Measurements from ENCODE around the gene PLAGL2.
"Not testable (repeated sequence)": the region's sequence is repeated elsewhere in the genome, so short reads cannot be mapped to it uniquely, and the experiment has no call there.

Gene PLAGL2

DNA sequence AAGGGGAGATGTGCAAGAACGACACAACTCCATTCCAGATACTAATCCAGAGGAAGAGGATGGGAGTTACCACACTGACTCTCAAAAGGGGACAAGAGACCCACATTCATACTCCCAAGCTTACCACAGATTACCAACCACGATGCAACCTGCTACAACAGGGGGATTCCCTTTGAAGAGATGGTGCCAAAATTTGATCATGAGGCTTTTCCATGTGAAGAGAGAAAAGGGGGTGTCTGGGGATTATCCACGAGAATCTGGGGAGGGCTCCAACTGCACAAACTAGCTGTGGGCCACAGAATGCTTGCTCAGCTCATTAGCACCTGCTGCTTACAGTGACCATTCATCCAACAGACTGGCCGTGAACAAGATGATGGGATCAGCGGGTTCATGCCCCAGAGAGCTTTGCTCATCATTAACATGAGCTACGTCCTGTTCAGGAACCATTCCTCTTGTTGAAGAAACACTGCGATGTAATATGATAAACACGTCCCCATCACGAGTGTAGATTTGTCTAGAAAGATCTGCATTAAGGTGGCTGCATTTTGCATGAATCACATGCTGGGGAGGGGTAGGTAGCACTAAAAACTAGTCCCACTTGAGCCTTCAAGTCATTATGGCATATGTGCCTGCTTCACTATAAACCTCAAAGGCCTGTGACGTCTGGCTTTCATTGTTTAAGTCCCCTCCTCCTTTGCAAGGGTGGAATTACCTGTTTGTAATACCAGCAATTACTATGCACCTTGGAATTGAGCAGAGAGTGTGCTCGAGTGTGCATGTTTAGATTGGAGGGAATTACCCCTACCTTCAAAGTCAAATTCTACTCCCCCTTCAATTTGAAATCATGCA, 4.0 kb downstream of the PLAGL2 start:
- no peak for DNase-seq (ENCODE audit: low read depth)

DNA sequence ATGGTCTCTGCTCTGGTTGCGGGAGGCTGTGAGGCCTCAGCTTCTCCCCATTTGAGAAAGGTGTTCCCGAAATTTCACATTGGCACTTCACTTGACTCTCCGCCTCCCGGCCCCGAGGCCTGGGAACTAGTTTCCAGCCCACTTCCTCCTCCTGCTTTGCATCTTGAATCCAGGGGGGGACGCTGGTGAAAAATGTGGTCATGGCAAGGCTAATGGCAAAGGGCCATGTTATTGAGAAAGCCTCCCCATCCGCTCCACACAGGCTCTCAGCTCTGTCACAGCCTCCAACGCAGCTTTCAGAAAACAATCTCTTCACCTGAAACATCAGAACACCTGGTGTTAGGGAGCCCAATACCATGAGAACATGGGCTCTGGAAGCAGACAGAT, 5.6 kb downstream of the PLAGL2 start:
- DNase-seq (ENCODE audit: low read depth): no peak

DNA sequence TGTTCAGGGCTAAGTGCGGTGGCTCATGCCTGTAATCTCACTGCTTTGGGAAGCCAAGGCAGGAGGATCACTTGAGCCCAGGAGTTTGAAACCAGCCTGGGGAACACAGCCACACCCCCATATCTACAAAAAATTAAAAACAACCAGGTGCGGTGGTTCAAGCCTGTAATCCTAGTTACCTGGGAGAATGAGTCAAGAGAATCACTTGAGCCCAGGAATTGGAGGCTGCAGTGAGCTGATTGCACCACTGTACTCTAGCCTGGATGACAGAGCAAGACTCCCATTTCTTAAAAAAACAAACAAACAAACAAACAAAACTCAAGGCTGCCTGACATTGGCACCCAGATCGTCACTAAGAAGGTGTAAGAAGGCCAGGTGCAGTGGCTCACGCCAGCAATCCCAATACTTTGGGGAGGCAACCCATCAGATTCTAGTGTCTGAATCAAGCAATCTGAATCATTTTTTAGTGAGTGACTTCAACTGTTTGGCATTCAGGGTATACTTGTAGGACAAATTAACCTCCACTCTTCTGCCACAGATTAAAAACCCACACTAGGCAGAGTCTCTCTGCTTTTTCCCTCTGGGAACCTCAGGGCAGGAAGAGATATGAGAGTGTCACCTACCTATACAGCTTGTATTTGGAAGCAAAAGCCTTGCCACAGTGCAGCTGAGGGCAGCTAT, 6.1 kb downstream of the PLAGL2 start:
- no peak for DNase-seq (ENCODE audit: low read depth)

DNA sequence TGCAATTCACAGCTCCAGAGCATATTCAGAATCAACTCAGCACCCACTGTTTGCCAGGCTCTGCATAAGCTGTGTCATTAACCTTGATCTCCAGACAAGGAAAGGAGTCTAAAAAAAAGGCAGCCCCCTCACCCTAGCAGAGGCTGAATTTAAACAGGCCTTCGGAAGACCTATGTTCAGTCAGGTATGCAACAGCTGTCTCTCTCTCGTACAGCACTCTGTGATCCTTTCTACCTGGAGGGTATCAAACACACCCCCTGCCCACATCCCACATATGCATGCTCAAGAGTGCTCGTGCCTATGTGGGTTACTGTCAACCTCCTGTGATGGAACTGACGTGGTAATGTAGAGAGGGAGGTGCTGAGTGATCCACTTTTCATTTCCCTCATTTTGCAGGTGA, 8.5 kb downstream of the PLAGL2 start:
- no peak for DNase-seq (ENCODE audit: low read depth)

DNA sequence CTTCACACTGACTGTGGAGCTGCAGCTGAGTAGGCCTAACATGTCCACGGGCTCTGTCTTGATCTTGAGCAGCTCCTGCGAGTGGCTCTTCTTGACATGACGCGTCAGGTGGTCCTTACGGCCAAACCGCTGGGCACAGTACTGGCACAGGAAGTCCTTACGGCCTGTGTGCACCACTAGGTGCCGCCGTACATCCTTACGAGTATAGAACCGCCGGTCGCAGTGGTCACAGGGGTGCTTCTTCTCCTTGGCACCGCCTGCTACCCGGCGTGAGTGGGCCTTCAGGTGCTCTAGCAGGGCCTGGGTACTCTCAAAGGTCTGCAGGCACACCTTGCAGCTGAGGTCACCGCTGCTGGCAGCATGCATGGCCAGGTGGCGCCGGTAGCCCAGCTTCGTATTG, 10.4 kb downstream of the PLAGL2 start:
- not testable (repeated sequence) for DNase-seq (ENCODE audit: low read depth)

DNA sequence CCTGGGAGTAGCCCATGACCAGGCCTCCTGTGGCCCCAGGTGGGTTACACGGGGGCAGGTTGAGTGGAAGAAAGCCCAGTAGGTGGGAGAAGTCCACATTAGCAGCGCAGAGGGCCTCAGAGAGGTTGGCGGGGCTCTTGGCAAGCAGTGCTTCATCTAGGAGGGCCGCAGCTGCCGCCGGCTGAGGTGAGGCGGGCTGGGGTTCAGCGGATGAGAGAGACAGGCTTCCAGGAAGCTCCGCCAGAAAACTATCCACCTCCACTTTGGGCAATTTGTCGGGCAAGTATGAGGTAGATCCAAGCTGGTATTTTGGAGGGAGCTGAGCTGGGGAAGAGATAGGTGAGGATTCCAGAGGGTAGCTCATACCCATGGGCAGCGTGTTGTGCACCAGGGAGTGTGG, 10.9 kb downstream of the PLAGL2 start:
- not testable (repeated sequence) for DNase-seq (ENCODE audit: low read depth)

DNA sequence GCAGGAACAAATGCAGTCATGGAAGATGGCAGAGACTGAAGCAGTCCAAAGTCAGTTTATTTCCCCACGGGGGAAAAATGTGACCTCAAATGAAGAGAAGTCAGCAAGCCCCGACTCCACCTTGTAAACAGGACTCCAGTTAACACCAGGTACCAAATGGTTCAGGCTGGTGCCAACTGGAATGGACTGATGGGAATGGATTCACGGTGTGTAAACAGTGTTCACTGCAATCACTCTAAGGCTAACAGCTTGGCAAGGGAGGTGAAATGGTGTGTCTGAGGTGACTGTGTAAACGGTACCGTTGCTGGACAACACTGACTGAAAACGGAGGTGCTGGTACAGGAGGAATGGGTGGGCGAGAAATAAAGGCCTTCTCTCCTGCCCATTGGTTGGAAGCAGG, 12.0 kb downstream of the PLAGL2 start:
- DNase-seq (ENCODE audit: low read depth): no peak

DNA sequence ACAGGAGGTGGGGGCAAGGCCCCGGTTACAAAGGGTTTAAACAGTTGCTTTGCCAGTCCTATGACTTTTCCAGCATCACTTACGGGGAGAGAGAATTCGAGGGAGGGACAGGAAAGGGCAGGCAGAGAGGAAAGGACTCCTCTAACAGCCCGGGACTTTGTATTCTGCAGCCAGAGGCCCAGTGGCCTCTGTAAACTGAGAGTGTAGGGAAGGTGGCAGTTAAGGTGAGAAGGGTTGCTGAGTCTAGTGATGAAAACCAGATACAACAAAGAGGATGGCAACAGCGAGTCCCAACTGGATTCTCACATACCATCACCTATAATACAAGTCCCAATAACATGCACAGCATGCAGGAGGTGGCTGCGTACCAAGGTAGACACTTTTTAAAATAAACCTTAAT, 13.5 kb downstream of the PLAGL2 start:
- DNase-seq (ENCODE audit: low read depth): no peak

DNA sequence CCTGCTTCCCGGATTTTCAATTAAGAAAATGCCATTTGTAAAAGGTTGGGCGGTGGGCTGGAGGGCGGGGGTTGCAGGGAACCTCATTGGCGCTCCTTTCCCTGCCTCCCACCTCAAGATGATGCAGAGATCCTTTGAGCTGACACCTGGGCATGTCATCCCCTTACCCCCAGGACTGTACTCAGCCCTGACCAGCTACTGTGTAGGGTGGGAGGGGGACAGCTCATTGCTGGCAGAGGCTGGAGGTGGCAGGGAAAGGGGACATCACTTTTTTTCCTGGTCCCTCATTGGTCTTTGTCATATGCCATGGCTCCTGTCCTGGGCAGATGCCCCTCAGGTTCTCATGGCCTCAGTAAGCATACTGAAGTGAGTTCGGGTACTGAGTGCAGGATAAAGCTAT, 14.2 kb downstream of the PLAGL2 start:
- DNase-seq (ENCODE audit: low read depth): not testable (repeated sequence)

DNA sequence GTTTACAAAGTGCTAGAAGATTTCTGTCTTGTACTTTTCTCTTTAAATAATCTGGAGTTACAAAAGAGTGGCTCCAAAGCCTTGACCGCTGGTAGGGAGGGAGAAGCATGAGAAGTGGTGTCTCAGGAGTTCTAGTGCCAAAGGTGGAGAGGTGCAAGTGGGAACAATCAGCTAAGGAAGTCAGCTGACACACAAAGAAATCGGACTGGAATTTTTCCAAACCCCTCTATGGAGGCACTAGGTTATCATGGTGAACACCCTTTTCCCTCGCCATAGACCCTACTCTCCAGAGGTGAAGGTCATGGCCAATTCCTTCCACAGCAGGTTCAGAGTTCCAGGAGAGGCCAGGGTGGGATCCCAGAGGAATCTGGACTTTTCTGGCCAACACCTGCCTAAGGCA, 14.8 kb downstream of the PLAGL2 start:
- no peak for DNase-seq (ENCODE audit: low read depth)

DNA sequence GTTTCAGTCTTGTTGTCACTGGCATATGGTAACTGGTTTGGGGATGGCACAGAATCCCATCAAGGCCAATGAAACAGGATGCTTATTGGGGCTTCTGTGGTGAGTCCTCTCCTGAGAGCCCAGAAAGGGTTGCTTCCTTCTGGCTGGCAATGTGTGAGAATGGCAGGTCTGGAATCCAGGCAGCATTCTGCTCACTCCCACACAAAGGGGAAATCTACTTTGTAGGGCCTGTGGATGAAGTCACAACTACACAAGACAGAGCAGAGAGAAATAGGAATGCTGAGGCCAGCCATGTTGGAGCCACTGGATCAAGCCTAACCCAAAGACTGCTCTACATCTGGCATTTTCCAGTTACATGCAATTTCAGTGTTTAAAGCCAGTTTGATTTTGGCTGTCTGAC, 15.7 kb downstream of the PLAGL2 start:
- no peak for DNase-seq (ENCODE audit: low read depth)

DNA sequence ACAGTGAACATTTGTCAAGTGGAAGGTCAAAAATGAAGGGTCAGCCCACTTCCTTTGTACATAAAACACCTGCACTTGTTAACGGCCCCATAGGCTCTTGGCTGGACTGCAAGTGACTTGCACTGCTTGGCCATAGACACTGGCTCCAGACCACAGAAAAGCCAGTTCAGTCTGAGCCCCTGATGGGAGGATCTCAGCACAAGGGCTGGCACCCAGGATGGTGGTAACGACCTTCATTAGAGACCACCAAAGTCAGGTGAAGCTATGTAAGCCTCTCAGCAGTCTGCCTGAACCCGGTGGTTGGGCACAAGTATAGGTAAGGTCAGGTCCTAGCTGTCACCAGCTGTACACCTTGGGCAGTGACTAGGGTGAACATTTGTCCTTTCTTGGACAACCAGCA, 16.1 kb downstream of the PLAGL2 start:
- no peak for DNase-seq (ENCODE audit: low read depth)

DNA sequence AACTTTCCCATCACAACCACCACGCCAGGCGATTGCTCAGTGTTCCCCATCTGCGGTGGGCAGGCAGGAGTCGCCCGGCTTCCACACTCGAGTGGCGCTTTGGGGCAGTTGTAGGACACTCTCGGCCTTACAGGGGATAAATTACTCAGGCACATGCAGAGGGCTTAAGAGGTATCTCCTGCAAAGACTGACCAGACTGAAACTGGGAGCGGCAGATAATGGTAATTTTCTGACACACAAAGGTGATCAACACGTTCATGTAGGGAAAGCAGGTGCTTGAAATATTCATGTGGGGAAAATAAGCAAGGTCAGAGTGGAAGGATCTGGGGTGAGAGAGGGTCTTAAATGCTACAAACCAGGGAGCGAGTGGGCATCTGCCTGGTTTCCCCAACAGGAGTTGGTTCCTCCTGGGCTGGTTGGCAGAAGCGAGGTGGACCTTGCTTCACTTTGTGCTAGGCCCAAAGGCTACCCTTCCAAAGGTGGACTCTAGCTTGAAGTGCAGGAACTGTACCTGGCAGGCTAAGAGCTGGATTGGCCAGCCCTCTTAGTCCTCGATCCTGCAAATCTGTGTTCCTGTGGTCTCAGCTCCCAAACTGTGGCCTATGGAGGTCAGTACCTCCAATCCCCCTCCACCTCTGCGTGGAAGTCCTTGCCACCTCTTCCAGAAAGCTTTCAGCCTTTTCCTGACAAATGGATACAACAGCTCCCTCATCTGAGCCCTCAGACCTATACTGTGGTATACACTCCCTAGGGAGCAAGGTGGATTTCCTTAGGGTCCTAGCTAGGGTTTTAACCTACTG, 16.7 kb downstream of the PLAGL2 start:
- no peak for DNase-seq (ENCODE audit: low read depth)

DNA sequence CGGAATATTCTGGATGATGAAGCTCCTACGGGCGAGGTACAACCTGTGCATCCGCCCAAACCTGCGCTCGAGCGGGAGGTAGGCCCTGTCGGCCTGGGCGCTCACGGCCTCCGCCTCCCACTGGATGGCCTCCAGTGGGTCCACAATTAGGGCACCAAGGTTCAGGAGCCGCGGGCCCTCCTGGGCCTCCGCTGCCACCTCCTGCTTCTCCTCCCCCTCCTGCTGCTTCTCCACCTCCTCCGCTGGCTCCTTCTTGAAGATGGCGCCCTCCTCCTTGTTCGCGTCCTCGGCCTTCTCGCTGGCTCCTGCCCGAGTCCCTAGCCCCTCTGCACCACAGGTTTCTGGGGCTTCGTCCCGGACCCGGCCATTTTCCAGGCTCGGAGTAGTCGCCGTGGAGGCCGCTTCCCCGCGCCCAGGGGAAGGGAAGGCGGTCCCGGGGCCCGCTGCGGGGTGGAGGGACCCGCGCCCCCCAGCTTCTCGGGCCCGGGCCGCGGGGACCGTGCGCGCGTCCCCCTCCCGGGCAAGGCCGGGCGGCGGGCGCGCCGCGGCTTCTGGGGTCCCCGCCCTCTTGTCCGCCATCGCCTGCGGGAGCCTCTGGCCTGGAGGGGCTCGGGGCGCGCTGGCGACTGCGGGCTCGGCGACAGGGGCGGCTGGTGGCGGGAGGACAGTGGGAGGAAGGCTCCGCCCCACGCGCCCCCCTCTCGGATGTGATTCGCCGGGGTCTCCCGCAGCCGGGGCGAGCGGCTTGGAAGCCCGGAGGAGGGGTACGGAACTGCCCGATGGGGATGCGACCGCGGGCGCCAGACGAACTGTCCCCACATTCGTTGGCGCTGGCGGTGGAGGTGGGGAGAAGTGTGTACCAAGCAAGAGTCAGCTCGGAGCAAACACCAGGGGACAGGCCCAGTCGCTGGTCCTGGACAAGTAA, 17.6 kb downstream of the PLAGL2 start:
- DNase-seq (ENCODE audit: low read depth): no peak

DNA sequence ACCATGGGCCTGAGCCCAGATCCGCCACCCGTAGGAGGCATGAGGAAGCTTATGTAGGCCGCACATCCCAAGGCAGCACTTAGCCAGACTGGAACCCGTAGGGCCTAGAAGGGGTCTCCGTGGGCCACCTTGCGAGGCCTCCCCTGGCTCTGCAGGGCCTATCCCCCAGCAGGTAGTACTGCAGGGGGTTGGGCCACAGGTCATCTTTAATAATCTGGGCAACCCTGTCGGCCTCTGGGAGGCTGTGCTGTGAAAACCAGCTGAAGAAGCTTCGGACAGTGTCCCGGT, 18.5 kb downstream of the PLAGL2 start:
- no peak for DNase-seq (ENCODE audit: low read depth)

DNA sequence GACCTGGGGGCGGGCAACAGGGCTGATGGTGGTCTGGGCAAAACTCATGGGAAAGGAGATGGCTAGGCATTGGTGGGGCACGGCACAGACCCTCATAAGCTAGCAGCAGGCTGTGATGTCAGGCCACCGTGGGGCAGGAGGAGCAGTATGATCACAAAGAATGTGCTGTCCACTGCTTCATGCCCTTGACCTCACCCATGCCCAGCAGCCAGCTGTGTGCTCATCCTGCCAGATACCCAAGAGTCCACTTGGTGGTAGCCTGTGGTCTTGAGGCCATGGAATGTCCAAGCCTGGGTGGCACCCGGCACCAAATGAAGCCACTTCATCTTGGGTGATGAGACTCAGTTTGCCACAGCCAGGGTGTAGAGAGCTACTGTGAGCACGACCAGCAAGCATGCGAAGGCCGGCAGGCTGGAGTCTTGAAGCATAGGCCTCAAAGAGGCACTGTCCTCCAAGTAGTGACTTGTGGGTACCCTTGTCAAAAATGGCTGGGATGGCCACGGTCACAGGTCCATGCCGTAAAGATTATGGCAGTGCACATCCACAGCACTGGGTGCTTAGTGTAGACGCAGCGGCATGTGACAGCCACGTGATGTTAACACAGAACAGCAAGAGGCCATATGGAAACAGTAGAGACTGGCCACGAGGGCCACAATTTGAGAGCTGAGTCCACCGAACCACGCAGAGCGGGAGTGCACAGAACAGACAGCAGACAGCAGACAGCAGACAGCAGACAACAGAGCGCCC, 19.0 kb downstream of the PLAGL2 start:
- no peak for DNase-seq (ENCODE audit: low read depth)

DNA sequence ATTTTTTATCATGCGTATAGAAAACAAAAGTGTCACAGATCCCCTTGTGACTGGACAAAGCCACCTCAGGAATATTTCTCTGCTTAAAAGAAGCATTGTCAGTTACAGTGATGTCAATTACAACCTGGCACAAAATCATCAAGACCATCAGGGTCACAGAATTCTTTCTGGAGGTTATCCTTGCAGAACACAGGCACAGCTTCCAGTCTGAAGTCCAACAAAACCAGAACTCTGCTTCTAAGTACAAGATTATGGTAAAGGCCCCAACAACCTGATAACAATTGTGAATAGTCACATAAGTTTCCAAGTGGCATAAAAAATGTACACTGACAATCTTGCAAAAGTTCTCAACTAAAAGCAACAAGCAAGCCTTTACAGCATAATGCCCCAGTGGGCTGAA, 21.0 kb downstream of the PLAGL2 start:
- DNase-seq (ENCODE audit: low read depth): no peak

DNA sequence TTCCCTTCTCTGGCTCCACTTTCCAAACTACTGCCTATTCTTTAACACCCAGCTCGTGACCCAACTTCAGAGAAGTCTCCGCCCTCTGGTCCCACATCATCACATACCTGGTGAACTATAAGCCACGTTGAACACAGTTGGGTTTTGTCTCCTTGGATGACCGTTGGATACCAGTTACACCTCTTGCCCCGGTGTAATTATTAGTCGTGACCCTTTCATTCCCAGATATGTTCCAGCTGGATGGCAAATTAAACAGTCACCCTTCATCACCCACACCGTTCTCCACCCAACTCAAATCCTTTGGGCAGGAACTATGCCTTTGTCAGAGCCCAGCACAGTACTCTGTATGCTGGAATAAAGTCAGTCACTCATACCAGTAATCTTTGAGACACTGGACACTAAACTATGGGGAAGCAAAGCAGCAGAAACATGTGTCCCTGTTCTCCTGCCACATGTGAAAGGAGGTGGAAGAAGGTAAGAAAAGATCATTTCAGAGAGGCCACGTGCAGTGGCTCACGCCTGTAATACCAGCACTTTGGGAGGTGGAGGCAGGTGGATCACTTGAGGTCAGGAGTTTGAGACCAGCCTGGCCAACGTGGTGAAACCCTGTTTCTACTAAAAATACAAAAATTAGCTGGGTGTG, 22.5 kb downstream of the PLAGL2 start:
- DNase-seq (ENCODE audit: low read depth): no peak

DNA sequence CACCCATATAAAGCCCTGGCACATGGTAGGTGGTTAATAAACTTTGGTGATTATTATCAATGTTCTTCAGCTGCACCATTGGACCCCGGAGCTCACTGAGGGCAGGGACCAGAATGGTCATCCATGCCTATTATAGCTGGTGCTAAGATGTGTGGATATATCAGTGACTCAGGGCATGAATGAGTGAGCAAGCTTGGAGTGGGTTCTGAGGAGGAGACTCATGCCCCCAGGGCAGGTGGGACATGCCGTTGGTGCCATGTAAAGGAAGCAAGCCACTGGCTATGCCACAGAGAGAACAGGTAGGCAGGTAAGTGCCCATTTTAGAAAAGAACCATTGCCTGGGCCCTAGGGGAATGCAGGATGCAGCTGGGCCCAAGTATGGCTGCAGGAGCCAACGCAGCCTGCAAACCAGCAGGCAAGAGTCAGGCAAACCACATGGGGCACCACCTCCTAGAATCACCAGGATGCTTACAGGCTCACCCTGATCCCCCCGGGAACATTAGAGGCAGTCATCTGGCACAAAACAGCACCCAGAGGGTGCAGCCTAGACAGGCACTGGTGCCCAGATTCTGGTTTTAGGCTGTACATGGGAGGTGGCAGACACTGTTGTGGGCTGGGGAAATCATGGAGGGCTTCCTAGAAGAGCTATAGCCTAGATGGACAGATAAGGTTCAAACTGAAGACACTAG, 23.5 kb downstream of the PLAGL2 start:
- no peak for DNase-seq (ENCODE audit: low read depth)

DNA sequence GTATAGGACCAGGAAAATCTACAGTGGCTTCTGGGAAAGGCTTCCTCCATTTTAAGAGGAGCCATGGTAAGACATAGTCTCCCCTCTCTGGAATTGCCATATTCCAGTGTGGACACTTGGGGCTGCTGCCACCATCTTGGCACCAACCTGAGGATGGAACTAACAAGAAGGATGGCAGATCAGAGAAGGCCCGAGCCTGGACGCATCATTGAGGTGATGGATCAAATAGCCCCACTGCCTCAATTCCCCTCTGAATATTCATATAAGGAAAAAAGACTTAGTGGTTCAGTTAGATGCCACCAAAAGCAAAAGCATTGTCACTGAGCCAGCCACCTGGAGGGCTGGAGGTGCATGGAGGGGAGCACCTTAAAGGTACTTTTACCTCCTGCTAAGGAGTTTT, 25.9 kb downstream of the PLAGL2 start:
- no peak for DNase-seq (ENCODE audit: low read depth)
